HepG2 (cell line): ENCODE measurements around the gene TADA2B. TPM values are rescaled to one million over a fixed set of nuclear protein-coding genes. Genes with fewer than 3 reads are reported as not detected.

ENCODE experiments used
- BRD4 ChIP-seq: sonication (generic); formaldehyde crosslinking; IDR thresholded peaks from 2 replicates; pipeline ENCODE4 v1.4.0; 2020; ENCODE audit warnings: missing genetic modification reagents
- CCDC6 ChIP-seq: sonication (generic); formaldehyde crosslinking; IDR thresholded peaks from 2 replicates; pipeline ENCODE4 v1.8.1; 2022; ENCODE audit warnings: mild to moderate bottlenecking, missing genetic modification reagents, moderate library complexity
- E2F5 ChIP-seq: sonication (generic); formaldehyde crosslinking; conservative IDR thresholded peaks from 2 replicates; pipeline ENCODE4 v1.4.0; 2020; ENCODE audit warnings: missing genetic modification reagents
- EED ChIP-seq: sonication (generic); formaldehyde crosslinking; IDR thresholded peaks from 2 replicates; pipeline ENCODE4 v1.5.0; 2020; ENCODE audit warnings: mild to moderate bottlenecking, missing genetic modification reagents
- HMG20A ChIP-seq: IDR thresholded peaks from 2 replicates; pipeline ENCODE4 v1.6.1; 2016; ENCODE audit warnings: borderline replicate concordance
- JARID2 ChIP-seq: sonication (generic); formaldehyde crosslinking; IDR thresholded peaks from 2 replicates; pipeline ENCODE4 v1.8.1; 2023; ENCODE audit warnings: missing genetic modification reagents, inconsistent platforms; ENCODE audit not compliant: insufficient replicate concordance
- MTA1 ChIP-seq: sonication (generic); formaldehyde crosslinking; IDR thresholded peaks from 2 replicates; pipeline ENCODE4 v1.4.0; 2020; ENCODE audit warnings: missing genetic modification reagents, mild to moderate bottlenecking, borderline replicate concordance
- NCOA5 ChIP-seq: sonication (generic); formaldehyde crosslinking; IDR thresholded peaks from 2 replicates; pipeline ENCODE4 v1.4.0; 2020; ENCODE audit warnings: missing genetic modification reagents
- NR2C2 ChIP-seq: sonication (generic); formaldehyde crosslinking; IDR thresholded peaks from 2 replicates; pipeline ENCODE4 v1.4.0; 2020; ENCODE audit warnings: missing genetic modification reagents, mild to moderate bottlenecking, moderate library complexity, borderline replicate concordance
- POLR2AphosphoS2 ChIP-seq: IDR thresholded peaks from 2 replicates; pipeline ENCODE4 v1.6.1; 2011; ENCODE audit warnings: low read depth, low read length, improper control_type of control experiment
- STAT6 ChIP-seq: sonication (generic); formaldehyde crosslinking; IDR thresholded peaks from 2 replicates; pipeline ENCODE4 v1.4.0; 2020; ENCODE audit warnings: missing genetic modification reagents, mild to moderate bottlenecking, borderline replicate concordance
- THRA ChIP-seq: sonication (generic); formaldehyde crosslinking; IDR thresholded peaks from 2 replicates; pipeline ENCODE4 v1.4.0; 2020; ENCODE audit warnings: missing genetic modification reagents, borderline replicate concordance
- ZNF143 ChIP-seq: sonication (generic); formaldehyde crosslinking; IDR thresholded peaks from 2 replicates; pipeline ENCODE4 v1.4.0; 2020; ENCODE audit warnings: missing genetic modification reagents
- ZNF275 ChIP-seq: sonication (generic); formaldehyde crosslinking; IDR thresholded peaks from 2 replicates; pipeline ENCODE4 v1.8.0; 2022; ENCODE audit warnings: missing genetic modification reagents, mild to moderate bottlenecking, inconsistent platforms, borderline replicate concordance
- polyA plus RNA-seq, 8 experiments: library from polyadenylated mRNA; depleted of rRNA in 3 of 8; stranded (reverse) in 7 of 8; unstranded in 1 of 8; fragments of >200 nt; fragmentation: Illumina TruSeq in 4 of 8; extraction: Trizol in 4 of 8; gene quantifications; 2 replicates each; pipeline versions ENCODE4 v1.2.1 to v1.2.3, GENCODE V29; 2011 to 2016; ENCODE audit warnings: low read depth in 4 of 8, missing spikeins in 1 of 8, mixed read lengths in 1 of 8; ENCODE audit not compliant: insufficient read depth in 1 of 8
- total RNA-seq, 5 experiments: library from RNA; depleted of rRNA; stranded (reverse); fragments of >200 nt; fragmentation: Illumina TruSeq; extraction: Trizol; gene quantifications; 2 replicates each; pipeline ENCODE4 v1.2.3, GENCODE V29; 2016; ENCODE audit warnings: low read depth in 1 of 5
- TF ChIP-seq, protein P1 (sequence below): sonication (generic); formaldehyde crosslinking; IDR thresholded peaks from 2 replicates; pipeline ENCODE4 v1.4.0; 2020; ENCODE audit warnings: missing genetic modification reagents, borderline replicate concordance
- TF ChIP-seq, protein P2 (sequence below): sonication (generic); formaldehyde crosslinking; IDR thresholded peaks from 2 replicates; pipeline ENCODE4 v1.4.0; 2020; ENCODE audit warnings: missing genetic modification reagents

TADA2B gene
- total and polyA plus RNA-seq, 2 of the 13 experiments (the other 11 are each of a cell fraction or from before 2014, with no cell fraction given): 4.6 to 8.9 TPM

GRCh38 chr4:7042503-7043283 lies 479 bp upstream of the TADA2B start (continued):
- TF ChIP-seq NR2C2 (CRISPR knock-in tag) (no peak), E2F5 (CRISPR knock-in tag) (peak; percentile 44; the same call in 1 of the 2 replicates), STAT6 (CRISPR knock-in tag) (no peak), ZNF275 (CRISPR knock-in tag) (no peak), HMG20A (CRISPR knock-in tag) (no peak), THRA (CRISPR knock-in tag) (no peak), ZNF143 (CRISPR knock-in tag) (no peak), EED (CRISPR knock-in tag) (peak; percentile 45; the same call in 1 of the 2 replicates), BRD4 (CRISPR knock-in tag) (no peak), CCDC6 (CRISPR knock-in tag) (no peak), POLR2AphosphoS2 (no peak), JARID2 (CRISPR knock-in tag) (no peak), NCOA5 (CRISPR knock-in tag) (no peak), MTA1 (CRISPR knock-in tag) (0 out of 2 replicates have a peak, but pooled peaks have one; percentile 9)
- TF ChIP-seq, protein P1, sequence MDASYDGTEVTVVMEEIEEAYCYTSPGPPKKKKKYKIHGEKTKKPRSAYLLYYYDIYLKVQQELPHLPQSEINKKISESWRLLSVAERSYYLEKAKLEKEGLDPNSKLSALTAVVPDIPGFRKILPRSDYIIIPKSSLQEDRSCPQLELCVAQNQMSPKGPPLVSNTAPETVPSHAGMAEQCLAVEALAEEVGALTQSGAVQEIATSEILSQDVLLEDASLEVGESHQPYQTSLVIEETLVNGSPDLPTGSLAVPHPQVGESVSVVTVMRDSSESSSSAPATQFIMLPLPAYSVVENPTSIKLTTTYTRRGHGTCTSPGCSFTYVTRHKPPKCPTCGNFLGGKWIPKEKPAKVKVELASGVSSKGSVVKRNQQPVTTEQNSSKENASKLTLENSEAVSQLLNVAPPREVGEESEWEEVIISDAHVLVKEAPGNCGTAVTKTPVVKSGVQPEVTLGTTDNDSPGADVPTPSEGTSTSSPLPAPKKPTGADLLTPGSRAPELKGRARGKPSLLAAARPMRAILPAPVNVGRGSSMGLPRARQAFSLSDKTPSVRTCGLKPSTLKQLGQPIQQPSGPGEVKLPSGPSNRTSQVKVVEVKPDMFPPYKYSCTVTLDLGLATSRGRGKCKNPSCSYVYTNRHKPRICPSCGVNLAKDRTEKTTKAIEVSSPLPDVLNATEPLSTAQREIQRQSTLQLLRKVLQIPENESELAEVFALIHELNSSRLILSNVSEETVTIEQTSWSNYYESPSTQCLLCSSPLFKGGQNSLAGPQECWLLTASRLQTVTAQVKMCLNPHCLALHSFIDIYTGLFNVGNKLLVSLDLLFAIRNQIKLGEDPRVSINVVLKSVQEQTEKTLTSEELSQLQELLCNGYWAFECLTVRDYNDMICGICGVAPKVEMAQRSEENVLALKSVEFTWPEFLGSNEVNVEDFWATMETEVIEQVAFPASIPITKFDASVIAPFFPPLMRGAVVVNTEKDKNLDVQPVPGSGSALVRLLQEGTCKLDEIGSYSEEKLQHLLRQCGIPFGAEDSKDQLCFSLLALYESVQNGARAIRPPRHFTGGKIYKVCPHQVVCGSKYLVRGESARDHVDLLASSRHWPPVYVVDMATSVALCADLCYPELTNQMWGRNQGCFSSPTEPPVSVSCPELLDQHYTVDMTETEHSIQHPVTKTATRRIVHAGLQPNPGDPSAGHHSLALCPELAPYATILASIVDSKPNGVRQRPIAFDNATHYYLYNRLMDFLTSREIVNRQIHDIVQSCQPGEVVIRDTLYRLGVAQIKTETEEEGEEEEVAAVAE: 0 out of 2 replicates have a peak, but pooled peaks have one; percentile 68
- TF ChIP-seq, protein P2, sequence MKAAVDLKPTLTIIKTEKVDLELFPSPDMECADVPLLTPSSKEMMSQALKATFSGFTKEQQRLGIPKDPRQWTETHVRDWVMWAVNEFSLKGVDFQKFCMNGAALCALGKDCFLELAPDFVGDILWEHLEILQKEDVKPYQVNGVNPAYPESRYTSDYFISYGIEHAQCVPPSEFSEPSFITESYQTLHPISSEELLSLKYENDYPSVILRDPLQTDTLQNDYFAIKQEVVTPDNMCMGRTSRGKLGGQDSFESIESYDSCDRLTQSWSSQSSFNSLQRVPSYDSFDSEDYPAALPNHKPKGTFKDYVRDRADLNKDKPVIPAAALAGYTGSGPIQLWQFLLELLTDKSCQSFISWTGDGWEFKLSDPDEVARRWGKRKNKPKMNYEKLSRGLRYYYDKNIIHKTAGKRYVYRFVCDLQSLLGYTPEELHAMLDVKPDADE (CRISPR knock-in tag): no peak
